K562 (cell line): ENCODE measurements around the gene EZH1. TPM values are rescaled to one million over a fixed set of nuclear protein-coding genes. Genes with fewer than 3 reads are reported as not detected.
A peak's percentile ranks its signal among the peaks of the same experiment; 100 is the strongest.

ENCODE experiments used
- ATAC-seq: fragments of 200-7000 bp; cut with Tn5 transposase; 3 replicates; pipeline ENCODE4 v1.9.1; 2020; ENCODE audit warnings: moderate library complexity
- BruUV-seq: library from RNA; stranded (reverse); fragments of 400-500 nt; replicated peaks from 2 replicates; lab custom pipeline; 2021; lab: Mats Ljungman, UMichigan
- CTCF ChIA-PET: fragments of 300-600 bp; formaldehyde crosslinking; extraction: SDS; loops from one replicate; lab custom pipeline; 2021; ENCODE audit warnings: low intra/inter-chr PET ratio; lab: Yijun Ruan, JAX
- POLR2A ChIA-PET: fragments of 300-600, 350-650 bp; sonication (Branson Sonifier 250); formaldehyde crosslinking; extraction: SDS; loops from one replicate; lab custom pipeline; 2021; ENCODE audit warnings: antibody characterized with exemption, inconsistent platforms; lab: Yijun Ruan, JAX
- DNase-seq, 4 experiments: peaks; one replicate each; pipeline versions ENCODE4 v3.0.0 to v3.0.0-alpha.2; 2011 to 2018; ENCODE audit warnings: low spot score in 3 of 4, mixed read lengths in 3 of 4; ENCODE audit errors: extremely low read depth in 1 of 4
- FAIRE-seq: peaks from 2 replicates; lab custom pipeline; 2011; peaks lifted over from hg19 to GRCh38; lab: Jason Lieb, UNC
- H2AFZ ChIP-seq: 2 replicates; pipeline ENCODE4 v1.6.0; 2011; ENCODE audit warnings: low read depth, low read length, control low read depth, inconsistent platforms
- H3K27ac ChIP-seq: fragments of 200-600 bp; 3 replicates; pipeline ENCODE4 v1.8.0; 2011; ENCODE audit warnings: low read depth, mild to moderate bottlenecking, control low read depth, inconsistent platforms, low read length, moderate library complexity, mixed read lengths; ENCODE audit errors: extremely low read depth
- H3K27me3 ChIP-seq, 2 experiments: fragments of 300-600 bp in 1 of 2; 2 replicates in 1 of 2; 3 replicates in 1 of 2; pipeline versions ENCODE4 v1.6.0 to v1.8.0; 2011; ENCODE audit warnings: inconsistent platforms in 2 of 2, low read length in 2 of 2, mild to moderate bottlenecking in 1 of 2, mixed read lengths in 1 of 2, moderate library complexity in 1 of 2; ENCODE audit not compliant: control insufficient read depth in 2 of 2, insufficient read depth in 2 of 2
- H3K36me3 ChIP-seq: fragments of 300-600 bp; 3 replicates; pipeline ENCODE4 v1.8.0; 2011; ENCODE audit warnings: mild to moderate bottlenecking, low read length, inconsistent platforms; ENCODE audit not compliant: control insufficient read depth, insufficient read depth
- H3K4me1 ChIP-seq, 2 experiments: fragments of 200-600 bp in 1 of 2; replicated peaks in 1 of 2; 2 replicates in 1 of 2; 3 replicates in 1 of 2; pipeline versions ENCODE4 v1.5.1 to v1.8.0; 2011; ENCODE audit warnings: inconsistent platforms in 2 of 2, low read length in 2 of 2, mild to moderate bottlenecking in 1 of 2, mixed read lengths in 1 of 2, moderate library complexity in 1 of 2; ENCODE audit not compliant: control insufficient read depth in 2 of 2, insufficient read depth in 2 of 2
- H3K4me2 ChIP-seq: 2 replicates; pipeline ENCODE4 v1.6.1; 2011; ENCODE audit warnings: low read length, control low read depth, inconsistent platforms, mixed read lengths; ENCODE audit not compliant: insufficient read depth
- H3K4me3 ChIP-seq: fragments of 200-600 bp; sonication (generic), shearing (Covaris generic); 2 replicates; pipeline ENCODE4 v1.5.1; 2016; ENCODE audit warnings: control low read depth, inconsistent platforms
- H3K79me2 ChIP-seq: fragments of 200-600 bp; 3 replicates; pipeline ENCODE4 v1.8.0; 2011; ENCODE audit warnings: low read length, inconsistent platforms; ENCODE audit not compliant: control insufficient read depth, insufficient read depth
- H3K9ac ChIP-seq, 2 experiments: 2 replicates each; pipeline versions ENCODE4 v1.6.0 to v1.6.1; 2011; ENCODE audit warnings: low read depth in 2 of 2, low read length in 2 of 2, control low read depth in 1 of 2, inconsistent platforms in 1 of 2, mild to moderate bottlenecking in 1 of 2, mixed read lengths in 1 of 2; ENCODE audit not compliant: insufficient read depth in 1 of 2
- H3K9me1 ChIP-seq: one replicate; pipeline ENCODE4 v1.6.0; 2011; ENCODE audit warnings: inconsistent platforms, mild to moderate bottlenecking, low read length, moderate library complexity; ENCODE audit not compliant: control insufficient read depth, insufficient read depth
- H3K9me3 ChIP-seq: replicated peaks from 2 replicates; pipeline ENCODE4 v1.5.1; 2011; ENCODE audit warnings: low read depth, low read length, inconsistent platforms; ENCODE audit not compliant: control insufficient read depth, insufficient read depth
- H4K20me1 ChIP-seq: replicated peaks from 2 replicates; pipeline ENCODE4 v1.6.1; 2011; ENCODE audit warnings: low read length, inconsistent platforms, mixed read lengths; ENCODE audit not compliant: control insufficient read depth, insufficient read depth
- BCOR ChIP-seq: fragments of 450-650 bp; IDR thresholded peaks from 2 replicates; pipeline ENCODE4 v1.6.1; 2016
- DACH1 ChIP-seq: fragments of 450-650 bp; IDR thresholded peaks from 2 replicates; pipeline ENCODE4 v1.6.1; 2018; ENCODE audit not compliant: partially characterized antibody
- GABPB2 ChIP-seq: fragments of 250-450 bp; sonication (Bioruptor Pico); conservative IDR thresholded peaks from 2 replicates; pipeline ENCODE4 v1.5.1; 2021; ENCODE audit warnings: mild to moderate bottlenecking
- KDM1A ChIP-seq, 2 experiments: fragments of 450-650 bp; IDR thresholded peaks; 2 replicates each; pipeline ENCODE4 v1.6.1; 2016; ENCODE audit warnings: mild to moderate bottlenecking in 2 of 2
- MAX ChIP-seq: sonication (generic); formaldehyde crosslinking; IDR thresholded peaks from 2 replicates; pipeline ENCODE4 v1.9.0; 2022; ENCODE audit warnings: mild to moderate bottlenecking, missing genetic modification reagents
- NBN ChIP-seq: fragments of 450-650 bp; IDR thresholded peaks from 2 replicates; pipeline ENCODE4 v1.6.1; 2016; ENCODE audit warnings: low read depth, mild to moderate bottlenecking
- RFX5 ChIP-seq: IDR thresholded peaks from 2 replicates; pipeline ENCODE4 v1.6.1; 2011; ENCODE audit warnings: low read depth, mild to moderate bottlenecking, improper control_type of control experiment, low read length
- SAFB2 ChIP-seq: fragments of 200-400 bp; formaldehyde crosslinking; IDR thresholded peaks from 2 replicates; pipeline ENCODE4 v1.6.1; 2018; ENCODE audit warnings: borderline replicate concordance, low read length, low read depth, moderate library complexity; ENCODE audit not compliant: severe bottlenecking
- SPI1 ChIP-seq: IDR thresholded peaks from 2 replicates; pipeline ENCODE4 v1.6.1; 2011; ENCODE audit warnings: low read depth, low read length, control low read depth, borderline replicate concordance
- WHSC1 ChIP-seq: IDR thresholded peaks from one replicate; pipeline ENCODE4 v1.6.1; 2012; ENCODE audit warnings: low read length, control low read depth, inconsistent platforms
- WGBS: fragments of 100-300 bp; shearing (Covaris generic); methylation state at CpG from one replicate; pipeline ENCODE4 v1.1.6; 2016; ENCODE audit warnings: low coverage, mixed read lengths; ENCODE audit not compliant: insufficient coverage; ENCODE audit errors: missing lambda C conversion rate; 5-methylcytosine and 5-hydroxymethylcytosine counted together
- in situ Hi-C: fragments of 300-500 bp; cut with MboI; formaldehyde crosslinking; loops from 4 replicates; pipeline ENCODE4 v1.15.0; 2018; ENCODE audit warnings: inconsistent platforms, mixed read lengths
- intact Hi-C: fragments of 100-400 bp; cut with micrococcal nuclease; formaldehyde crosslinking; loops from 2 replicates; pipeline ENCODE4 v1.14.2; 2022
- polyA plus RNA-seq, 8 experiments: library from polyadenylated mRNA; depleted of rRNA in 4 of 8; stranded (reverse) in 5 of 8; unstranded in 3 of 8; fragments of >200 nt; fragmentation: Nextera tagmentation in 2 of 8; fragmentation: Illumina TruSeq in 1 of 8; extraction: Ambion mirVana in 2 of 8; extraction: Trizol in 1 of 8; gene quantifications; 2 replicates each; pipeline versions ENCODE4 v1.2.1 to v1.2.3, GENCODE V29; 2011 to 2014; ENCODE audit warnings: inconsistent platforms in 1 of 8, missing spikeins in 1 of 8
- total RNA-seq, 7 experiments: library from RNA; depleted of rRNA in 6 of 7; stranded (reverse); fragments of >200 nt in 6 of 7; fragmentation: Illumina TruSeq in 2 of 7; extraction: Trizol in 2 of 7; gene quantifications; 2 replicates each; pipeline versions ENCODE4 v1.2.1 to v1.2.3, GENCODE V29; 2011 to 2021; ENCODE audit warnings: low replicate concordance in 1 of 7

Gene EZH1
- total and polyA plus RNA-seq, 9 of the 15 experiments (the other 6 are each of a cell fraction or from before 2014, with no cell fraction given): 8.6 to 40.8 (median 22.9) TPM

GRCh38 chr17:42698736-42699414 lies 46.0 kb downstream of the EZH1 start (continued):
- TF ChIP-seq DACH1 (peak; percentile 95), MAX (CRISPR knock-in tag) (peak; percentile 77), RFX5 (no peak; the same call in 1 of the 2 replicates)

GRCh38 chr17:42697108-42697811 lies 47.6 kb downstream of the EZH1 start:
- Histone ChIP-seq H3K36me3 (peaks cover 15% of the 10 kb centered on the region), H3K27me3 (no peaks in the 10 kb centered on the region), H4K20me1 (no peaks in the 10 kb centered on the region), H3K4me3 (no peak overlapping the region), H3K79me2 (no peaks in the 10 kb centered on the region), H3K27ac (no peak overlapping the region; the same call in 2 of the 3 replicates), H3K9ac (no peak overlapping the region), H3K4me1 (peaks cover 28 to 38% of the 10 kb centered on the region in 2 experiments), H3K4me2 (no peak overlapping the region), H3K9me3 (no peaks in the 10 kb centered on the region), H3K9me1 (no peaks in the 10 kb centered on the region), H2AFZ (no peak overlapping the region)
- FAIRE-seq: no peak
- no TSS peak for BruUV-seq
- POLR2A ChIA-PET: interaction anchor here (1.0 to 1.5 kb wide), 3 partner anchors 10 to 17 kb away, joined by 3 to 7 read pairs (median 3); no protein-coding TSS in a partner anchor
- no peak for DNase-seq
- CTCF ChIA-PET: no interaction called here
- WGBS: 94% methylated on average over 11 of the region's 19 CpGs
- ATAC-seq: no peak
- intact Hi-C loops (no loop called here), in situ Hi-C loops (no loop called here)
- TF ChIP-seq NBN: no peak
- no peak for TF ChIP-seq GABPB2 (CRISPR knock-in tag)
- no peak for TF ChIP-seq BCOR
- TF ChIP-seq WHSC1: no peak
- no peak for TF ChIP-seq SPI1
- TF ChIP-seq KDM1A (IDR thresholded peaks at IDR 0.05): peak in 1 of 2 experiments; percentile 51; a peak in 1 of 4 replicates
- no peak for TF ChIP-seq SAFB2
